ENCODE measurements around the gene CT45A2.
"Not testable (repeated sequence)": the region's sequence is repeated elsewhere in the genome, so short reads cannot be mapped to it uniquely, and the experiment has no call there.

The CT45A2 gene

GRCh38 chrX:135819912-135820311 lies at the start of gene CT45A2:
Gene CT45A2, minus strand, starts transcription at chrX:135820012. Its CDS starts 3,747 bp downstream, at chrX:135816265.
- not testable (repeated sequence) for TF ChIP-seq CTCF (IDR thresholded peaks at IDR 0.05)

- not testable (repeated sequence) for TF ChIP-seq CTCF (IDR thresholded peaks at IDR 0.05)
Measured at GRCh38 chrX:135854438-135854837, 34.6 kb upstream of the CT45A2 start, which contains the start of gene CT45A8. Gene CT45A8, minus strand, starts transcription at chrX:135854538. Its CDS starts 3,755 bp downstream, at chrX:135850783.

GRCh38 chrX:135837180-135837579 lies 17.4 kb upstream of the CT45A2 start, which contains the start of gene CT45A7:
Gene CT45A7, minus strand, starts transcription at chrX:135837280. Its CDS starts 3,747 bp downstream, at chrX:135833533.
- not testable (repeated sequence) for TF ChIP-seq CTCF (IDR thresholded peaks at IDR 0.05)

- TF ChIP-seq CTCF (IDR thresholded peaks at IDR 0.05): not testable (repeated sequence)
Measured at GRCh38 chrX:135802687-135803086, 17.1 kb downstream of the CT45A2 start, which contains the start of gene CT45A6. Gene CT45A6, minus strand, starts transcription at chrX:135802787. Its CDS starts 3,794 bp downstream, at chrX:135798993.

GRCh38 chrX:135785403-135785802 lies 34.4 kb downstream of the CT45A2 start, which contains the start of gene CT45A5:
Gene CT45A5, minus strand, starts transcription at chrX:135785503. Its CDS starts 3,774 bp downstream, at chrX:135781729.
- not testable (repeated sequence) for TF ChIP-seq CTCF (IDR thresholded peaks at IDR 0.05)

- TF ChIP-seq CTCF (IDR thresholded peaks at IDR 0.05): not testable (repeated sequence)
Measured at GRCh38 chrX:135768091-135768490, 51.7 kb downstream of the CT45A2 start, which contains the start of gene CT45A3. Gene CT45A3, minus strand, starts transcription at chrX:135768191. Its CDS starts 3,747 bp downstream, at chrX:135764444.
